ENCODE measurements around the gene MROH2A.
"Not testable (repeated sequence)": the region's sequence is repeated elsewhere in the genome, so short reads cannot be mapped to it uniquely, and the experiment has no call there.

The MROH2A gene

GRCh38 chr2:233862261-233862768 is 84.2 kb downstream of the MROH2A start:
- DNase-seq = no peak

- no peak for DNase-seq
Observed at GRCh38 chr2:233865838-233866237, 87.7 kb downstream of the MROH2A start.

GRCh38 chr2:233866479-233866878 is 88.3 kb downstream of the MROH2A start:
- no peak for DNase-seq

GRCh38 chr2:233867993-233868532 is 89.9 kb downstream of the MROH2A start, which contains the start of gene MSL3B:
TSS of gene MSL3B (minus strand) at chr2:233868386.
- DNase-seq = peak; percentile 57

- no peak for DNase-seq
Observed at GRCh38 chr2:233871432-233871831, 93.3 kb downstream of the MROH2A start.

- not testable (repeated sequence) for DNase-seq
Observed at GRCh38 chr2:233872125-233872524, 94.0 kb downstream of the MROH2A start.

GRCh38 chr2:233882353-233882752 is 104.2 kb downstream of the MROH2A start:
- no peak for DNase-seq
